Activated gamma-delta T cell (primary cell): ENCODE results near the gene PBX4.
"Not testable (repeated sequence)": the region's sequence is repeated elsewhere in the genome, so short reads cannot be mapped to it uniquely, and the experiment has no call there.

Experiments
- DNase-seq: peaks from one replicate; lab custom pipeline; 2025; lab: John Stamatoyannopoulos, UW

Gene PBX4

DNA sequence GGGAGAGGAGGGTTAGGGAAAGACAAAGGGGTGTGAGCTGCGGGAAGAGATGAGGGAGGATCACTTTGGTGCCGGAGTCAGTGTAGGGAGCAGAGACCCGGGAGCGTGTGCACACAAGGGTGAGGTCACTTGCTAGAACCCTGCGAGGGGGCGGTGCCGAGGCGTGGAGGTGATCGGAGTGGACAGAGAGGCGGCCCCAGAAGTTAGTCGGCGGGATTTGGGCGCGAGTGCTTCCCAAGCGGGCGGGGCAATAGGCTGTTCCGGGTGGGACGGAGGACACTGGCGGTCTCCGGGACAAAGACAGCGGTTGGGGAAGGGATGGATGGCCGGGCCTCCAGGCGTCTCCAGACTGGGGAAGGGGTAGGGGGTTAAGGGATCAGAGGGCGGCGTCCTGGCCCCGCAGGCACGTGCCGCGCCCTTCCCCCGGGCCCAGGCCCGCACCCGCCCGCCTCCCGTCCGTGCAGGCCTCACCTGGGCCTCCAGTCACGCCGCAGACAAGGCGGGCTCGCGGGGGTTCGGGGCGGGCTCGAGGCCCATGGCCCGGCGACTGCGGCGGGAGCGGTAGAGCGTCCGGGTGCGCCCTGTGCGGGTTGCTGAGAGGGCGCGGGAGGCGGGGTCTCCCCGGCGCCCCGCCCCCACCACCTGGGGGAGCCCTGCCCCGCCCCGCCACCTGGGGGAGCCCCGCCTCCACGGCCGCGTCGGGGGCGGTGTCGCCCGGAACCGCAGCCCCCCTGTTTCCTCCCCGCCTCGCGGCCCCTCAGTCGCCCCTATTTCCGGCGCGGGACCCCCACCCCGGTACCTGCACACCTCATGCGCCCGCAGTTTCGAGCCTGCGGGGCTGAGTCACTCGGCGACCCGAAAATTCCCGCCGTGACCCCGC, 9.4 kb upstream of the PBX4 start, which contains the start of gene LPAR2:
Gene LPAR2 (minus strand): TSS at position 600 of the 880 bp plus-strand sequence. CDS start 945 bp downstream, outside the sequence.
- DNase-seq = peak; percentile 79

DNA sequence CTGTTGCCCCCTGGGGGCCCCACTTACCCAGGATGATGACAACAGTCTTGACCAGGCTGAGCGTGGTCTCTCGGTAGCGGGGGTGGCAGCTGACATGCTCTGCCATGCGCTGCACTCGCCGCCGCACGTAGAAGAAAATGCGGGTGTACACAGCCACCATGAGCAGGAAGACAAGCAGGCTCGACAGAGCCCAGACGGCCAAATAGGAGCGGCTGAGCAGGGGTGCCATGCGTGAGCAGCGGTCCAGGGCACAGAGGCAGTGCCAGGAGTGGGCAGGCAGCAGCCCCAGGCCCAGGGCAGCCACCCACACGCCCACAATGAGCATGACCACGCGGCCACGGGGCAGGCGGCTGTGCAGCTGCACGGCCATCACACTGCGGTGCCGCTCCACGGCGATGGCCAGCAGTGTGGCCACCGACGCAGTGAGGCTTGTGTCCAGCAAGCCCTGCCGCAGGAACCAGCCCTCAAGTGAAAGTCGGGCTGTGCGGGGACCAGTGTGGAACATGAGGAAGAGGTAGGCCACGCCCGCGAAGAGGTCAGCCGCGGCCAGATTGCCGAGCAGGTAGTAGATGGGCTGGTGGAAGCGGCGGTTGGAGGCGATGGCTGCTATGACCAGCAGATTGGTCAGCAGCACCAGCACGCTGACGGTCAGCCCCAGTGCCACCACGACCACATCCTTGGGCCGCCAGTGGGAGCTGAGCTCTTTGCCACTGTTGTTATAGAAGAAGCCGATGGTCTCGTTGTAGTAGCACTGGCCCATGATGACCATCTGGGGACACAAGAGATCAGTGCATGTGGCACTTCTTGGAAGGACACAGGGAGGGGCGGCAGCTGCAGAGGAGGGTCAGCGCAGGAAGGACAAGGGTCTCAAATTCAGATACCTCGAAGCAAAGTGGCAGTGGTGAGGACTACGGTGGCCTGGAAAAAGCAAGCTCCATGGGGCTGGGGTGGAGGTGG, 8.3 kb upstream of the PBX4 start:
- no peak for DNase-seq

DNA sequence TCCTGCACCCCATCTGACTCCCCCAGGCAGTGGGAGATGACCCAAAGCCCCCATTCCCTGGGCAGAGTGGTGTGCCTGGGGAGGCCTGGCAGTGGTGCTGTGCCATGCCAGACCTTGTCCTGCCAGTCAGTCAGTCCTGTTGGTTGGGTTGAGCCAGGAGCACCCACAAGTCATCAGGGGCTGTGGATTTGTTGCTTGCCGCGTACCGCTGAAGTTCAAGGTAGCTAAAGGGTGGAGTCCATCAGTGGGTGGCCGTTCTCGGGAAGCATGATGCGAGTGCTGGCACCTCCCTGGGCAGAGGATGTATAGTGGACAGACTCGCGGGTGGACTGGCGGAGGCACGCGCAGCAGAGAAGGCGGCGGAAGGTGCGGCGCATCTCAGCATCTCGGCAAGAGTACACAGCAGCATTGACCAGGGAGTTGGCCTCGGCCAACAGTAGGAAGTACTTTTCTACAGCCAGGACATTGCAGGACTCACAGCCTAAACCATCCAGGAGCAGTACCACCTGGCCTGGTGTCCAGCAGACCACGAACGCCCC, 5.6 kb upstream of the PBX4 start:
- no peak for DNase-seq

DNA sequence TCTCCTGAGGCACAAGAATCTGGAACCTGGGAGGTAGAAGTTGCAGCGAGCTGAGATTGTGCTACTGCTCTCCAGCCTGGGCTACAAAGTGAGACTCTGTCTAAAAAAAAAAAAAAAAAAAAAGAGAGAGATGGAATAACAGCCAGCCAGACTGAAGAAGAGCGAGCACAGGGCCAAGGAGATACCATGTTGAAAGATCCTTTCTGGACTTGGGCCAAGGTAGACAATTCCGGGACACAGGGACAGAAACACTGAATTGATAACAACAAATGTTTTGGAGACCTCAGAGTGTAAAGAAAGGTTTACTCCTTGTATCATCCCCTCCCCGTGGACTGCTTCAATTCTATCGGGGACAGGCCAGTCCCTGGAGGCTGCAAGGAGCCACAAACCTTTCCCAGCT, 4.9 kb upstream of the PBX4 start:
- DNase-seq = no peak

DNA sequence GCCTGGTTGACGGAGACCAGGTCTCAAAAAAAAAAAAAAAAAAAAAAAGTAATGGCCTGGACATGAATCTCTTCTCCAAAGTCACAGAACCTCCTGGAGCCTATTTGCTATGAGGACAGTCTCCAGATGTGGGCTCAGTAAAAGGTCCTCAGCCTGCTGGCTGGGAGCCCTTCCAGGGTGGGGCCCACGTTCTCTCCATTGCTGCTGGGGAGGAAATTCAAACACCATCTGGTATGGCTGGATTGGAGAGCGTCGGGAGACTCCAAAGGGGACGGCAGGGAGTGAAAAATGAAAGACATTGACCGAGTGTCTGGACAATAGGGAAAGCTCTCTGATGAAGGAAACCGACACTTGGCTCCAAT, 1.3 kb upstream of the PBX4 start:
- no peak for DNase-seq

DNA sequence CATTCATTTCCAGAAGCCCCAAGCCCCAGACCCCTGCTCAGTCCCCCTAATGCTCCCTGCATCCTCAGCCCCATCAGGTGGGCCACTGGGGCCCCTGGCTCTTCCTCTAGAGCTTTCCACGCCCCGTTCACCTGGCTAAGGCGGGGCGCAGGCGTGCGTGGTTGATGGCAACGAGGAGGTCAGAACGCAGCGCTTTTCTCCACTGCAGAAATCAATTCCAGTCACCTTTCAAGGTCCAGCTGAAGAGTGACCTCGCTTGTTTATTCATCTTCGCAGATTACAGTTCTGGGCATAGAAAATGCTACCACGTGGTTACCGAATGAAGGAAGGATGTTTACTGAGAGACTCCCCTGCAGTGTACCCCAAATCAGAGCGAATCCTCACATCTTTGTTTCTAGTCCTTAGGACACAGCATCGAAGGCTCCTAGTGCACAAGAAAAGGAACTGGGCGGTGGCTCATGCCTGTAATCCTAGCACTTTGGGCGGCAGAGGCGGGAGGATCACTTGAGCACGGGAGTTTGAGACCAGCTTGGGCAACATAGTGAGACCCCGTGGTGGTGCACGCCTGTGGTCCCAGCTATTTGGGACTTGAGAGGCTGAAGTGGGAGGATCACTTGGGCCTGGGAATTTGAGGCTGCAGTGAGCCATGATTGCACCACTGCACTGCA, 828 bp upstream of the PBX4 start:
- no peak for DNase-seq

DNA sequence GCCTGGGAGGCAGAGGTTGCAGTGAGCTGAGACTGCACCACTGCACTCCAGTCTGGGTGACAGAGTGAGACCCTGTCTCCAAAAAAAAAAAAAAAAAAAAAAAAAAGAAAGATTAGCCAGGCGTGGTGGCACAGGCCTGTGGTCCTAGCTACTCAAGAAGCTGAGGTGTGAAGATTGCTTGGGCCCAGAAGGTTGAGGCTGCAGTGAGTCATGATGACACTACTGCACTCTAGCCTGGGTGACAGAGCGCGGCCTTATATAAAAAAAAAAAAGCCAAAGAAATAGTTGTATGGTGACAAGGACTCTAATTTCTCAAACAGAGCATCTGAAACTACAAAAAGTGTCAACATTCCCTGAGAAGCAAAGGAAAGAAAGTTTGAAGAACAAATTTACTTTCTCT, 3.4 kb downstream of the PBX4 start:
- DNase-seq = no peak

DNA sequence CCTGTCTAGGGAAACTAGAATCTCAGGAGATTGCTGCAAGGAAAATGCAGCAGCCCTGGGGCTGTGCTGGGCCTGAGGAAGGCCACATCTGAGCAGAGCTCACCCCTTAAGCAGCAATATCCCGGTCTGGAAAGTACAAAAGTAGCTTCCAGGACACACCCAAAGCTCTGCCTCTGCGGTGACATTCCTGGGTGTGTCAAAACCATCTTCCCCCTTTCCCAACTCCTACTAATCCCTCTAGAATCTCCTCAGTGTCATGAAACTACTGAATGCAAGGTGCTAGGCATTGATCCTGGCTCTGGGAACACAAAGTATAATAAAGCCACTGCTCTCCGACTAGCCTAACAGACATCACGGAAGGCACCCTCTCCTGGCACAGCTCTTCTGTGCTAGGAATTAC, 5.0 kb downstream of the PBX4 start:
- DNase-seq = no peak

DNA sequence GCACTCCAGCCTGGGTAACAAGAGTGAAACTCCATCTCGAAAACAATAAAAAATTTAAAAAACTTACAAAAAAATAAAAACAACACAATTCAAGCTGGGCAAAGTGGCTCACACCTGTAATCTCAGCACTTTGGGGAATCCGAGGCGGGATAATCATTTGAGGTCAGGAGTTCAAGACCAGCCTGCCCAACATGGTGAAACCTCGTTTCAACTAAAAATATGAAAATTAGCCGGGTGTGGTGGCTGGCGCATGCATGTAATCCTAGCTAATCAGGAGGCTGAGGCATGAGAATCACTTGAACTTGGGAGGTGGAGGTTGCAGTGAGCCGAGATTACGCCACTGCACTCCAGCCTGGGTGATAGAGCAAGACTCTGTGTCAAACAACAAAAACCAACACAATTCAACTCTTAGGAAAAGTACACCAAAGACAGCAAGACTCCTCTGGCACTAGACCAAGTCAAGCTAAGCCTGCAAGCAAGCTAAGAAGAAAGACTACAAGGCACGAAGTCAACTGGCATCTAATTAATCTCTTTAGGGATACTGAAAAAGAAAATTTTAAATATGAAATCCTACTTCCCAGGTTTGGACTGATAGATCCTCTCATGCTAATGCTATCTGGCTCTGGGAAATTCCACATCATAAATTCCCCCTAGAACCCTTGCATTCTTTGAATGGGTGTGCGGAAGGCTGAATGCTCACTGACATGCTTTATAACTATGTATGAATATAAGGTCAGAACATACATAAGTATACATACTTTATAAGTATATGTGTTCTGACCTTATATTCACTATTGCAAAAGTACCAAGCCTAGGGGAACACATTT, 7.9 kb downstream of the PBX4 start:
- DNase-seq = no peak

DNA sequence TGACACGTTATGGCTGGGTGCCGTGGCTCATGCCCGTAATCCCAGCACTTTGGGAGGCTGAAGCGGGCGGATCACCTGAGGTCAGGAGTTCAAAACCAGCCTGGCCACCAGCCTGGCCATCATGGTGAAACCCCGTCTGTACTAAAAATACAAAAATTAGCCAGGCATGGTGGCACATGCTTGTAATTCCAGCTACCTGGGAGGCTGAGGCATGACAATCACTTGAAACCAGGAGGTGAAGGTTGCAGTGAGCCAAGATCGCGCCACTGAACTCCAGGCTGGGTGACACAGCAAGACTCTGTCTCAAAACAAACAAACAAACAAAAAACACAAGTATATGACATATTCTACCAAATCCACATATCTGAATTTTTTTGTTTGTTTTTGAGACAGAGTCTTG, 11.8 kb downstream of the PBX4 start:
- not testable (repeated sequence) for DNase-seq

DNA sequence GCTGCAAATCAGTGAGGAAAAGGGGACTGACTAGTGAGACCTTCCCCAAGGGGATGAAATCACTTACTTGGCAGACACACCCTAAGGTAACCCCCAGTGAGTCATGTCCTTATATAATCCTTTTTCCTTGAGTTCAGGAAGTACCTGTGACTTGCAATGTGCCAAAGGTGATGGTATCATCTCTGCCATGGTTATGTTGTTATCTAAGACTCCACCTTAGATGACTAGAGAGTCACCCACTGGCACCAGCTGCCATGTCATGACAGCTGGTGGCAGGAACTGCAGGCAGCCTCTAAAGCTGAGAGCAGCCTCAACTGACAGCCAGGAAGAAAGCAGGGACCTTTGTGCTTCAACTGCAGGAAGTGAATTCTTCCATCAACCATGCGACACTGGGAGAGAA, 12.5 kb downstream of the PBX4 start:
- DNase-seq = no peak

DNA sequence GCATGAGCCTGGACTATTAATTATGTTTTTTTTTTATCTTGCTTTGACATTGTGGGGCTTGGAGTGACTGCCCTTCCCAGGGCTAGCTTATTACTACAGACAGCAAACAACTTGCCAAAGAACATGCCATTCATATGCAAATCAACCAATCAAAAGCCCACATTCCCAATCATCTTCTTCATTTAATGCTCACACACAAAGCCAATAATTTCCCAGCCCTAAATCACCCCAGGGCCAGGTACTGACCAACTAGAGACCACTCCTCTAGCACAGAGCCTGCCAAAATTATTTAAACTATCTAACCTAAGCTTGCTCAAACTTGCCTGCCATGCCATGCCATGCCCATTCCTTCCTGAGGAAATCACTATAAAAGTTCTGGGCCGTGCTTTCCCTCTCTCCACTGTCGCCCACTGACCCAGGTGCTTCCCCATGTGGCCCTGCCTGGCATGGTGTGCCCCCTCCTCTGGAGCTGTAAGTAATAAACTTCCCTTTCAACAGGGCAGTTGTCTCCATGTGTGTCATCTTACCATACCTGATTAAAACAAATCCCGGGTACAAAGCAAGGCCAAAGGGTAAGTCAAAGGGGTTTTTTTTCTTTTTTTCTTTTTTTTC, 15.7 kb downstream of the PBX4 start:
- no peak for DNase-seq

DNA sequence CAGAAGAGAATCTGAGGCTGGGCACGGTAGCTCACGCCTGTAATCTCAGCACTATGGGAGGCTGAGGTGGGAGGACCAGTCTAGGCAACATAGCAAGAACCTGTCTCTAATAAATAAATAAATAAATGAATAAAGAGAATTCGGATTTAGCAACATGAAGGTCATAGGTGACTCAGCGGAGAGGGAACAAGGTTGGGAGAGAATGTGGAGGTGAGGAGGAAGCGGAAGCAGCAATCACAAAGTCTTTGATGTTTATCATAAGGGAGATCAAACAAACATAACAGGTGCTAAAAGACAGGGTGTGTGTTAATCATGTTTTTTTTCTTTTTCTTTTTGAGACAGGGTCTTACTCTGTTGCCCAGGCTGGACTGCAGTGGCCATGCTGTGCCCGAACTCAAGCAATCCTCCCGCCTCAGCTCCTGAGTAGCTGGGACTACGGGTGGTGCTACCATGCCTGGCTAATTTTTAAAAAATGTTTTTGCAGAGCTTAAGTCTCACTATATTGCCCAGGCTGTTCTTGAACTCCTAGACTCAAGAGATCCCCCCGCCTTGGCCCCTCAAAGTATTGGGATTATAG, 16.3 kb downstream of the PBX4 start:
- no peak for DNase-seq

DNA sequence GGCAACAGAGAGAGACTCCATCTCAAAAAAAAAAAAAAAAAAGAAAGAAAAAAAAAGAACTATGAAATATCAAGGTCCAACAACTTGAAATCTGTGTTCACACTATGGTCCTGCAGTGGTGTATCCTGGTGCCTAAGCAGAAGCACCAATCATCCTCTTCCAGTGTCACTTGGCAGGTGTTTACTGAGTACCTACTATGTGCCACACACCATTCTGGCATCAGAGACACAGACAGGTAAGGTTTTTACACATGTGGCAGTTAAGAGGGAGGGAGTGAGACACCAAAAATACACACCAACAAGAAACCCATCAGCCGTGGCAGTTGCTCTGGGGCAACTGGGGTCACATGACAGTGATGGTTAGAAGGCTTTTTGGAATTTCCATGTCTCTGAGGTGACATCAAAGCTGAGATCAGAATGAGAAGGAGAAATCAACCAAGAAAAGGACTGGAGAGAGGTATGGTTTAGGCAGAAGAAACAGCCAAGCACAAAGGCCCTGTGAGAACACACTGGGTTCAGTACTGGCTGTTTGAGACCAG, 17.6 kb downstream of the PBX4 start:
- DNase-seq = no peak

DNA sequence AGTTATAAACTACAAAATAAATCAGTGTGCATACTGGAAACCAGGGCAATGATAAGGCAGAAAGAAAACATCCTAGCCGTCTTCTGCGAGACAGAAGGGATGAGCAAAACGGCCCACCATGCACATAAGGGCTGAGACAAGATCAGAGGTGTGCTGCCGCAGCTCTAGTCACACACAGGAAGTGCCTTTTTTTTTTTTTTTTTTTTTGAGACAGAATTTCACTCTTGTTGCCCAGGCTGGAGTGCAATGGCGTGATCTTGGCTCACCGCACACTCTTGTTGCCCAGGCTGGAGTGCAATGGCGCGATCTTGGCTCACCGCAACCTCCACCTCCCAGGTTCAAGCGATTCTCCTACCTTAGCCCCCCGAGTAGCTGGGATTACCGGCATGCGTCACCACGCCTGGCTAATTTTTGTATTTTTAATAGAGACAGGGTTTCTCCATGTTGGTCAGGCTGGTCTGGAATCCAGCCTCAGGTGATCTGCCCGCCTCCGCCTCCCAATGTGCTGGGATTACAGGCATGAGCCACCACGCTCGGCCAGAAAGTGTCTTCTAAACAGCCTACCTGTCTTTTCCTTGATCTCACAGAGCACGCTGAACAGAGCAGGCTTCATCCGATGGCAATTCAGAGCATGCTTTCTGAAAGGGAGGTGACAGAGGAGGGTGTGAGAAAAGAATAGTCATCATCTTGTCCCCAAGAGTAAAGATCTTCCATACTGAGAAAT, 19.6 kb downstream of the PBX4 start:
- peak; percentile 30 for DNase-seq

DNA sequence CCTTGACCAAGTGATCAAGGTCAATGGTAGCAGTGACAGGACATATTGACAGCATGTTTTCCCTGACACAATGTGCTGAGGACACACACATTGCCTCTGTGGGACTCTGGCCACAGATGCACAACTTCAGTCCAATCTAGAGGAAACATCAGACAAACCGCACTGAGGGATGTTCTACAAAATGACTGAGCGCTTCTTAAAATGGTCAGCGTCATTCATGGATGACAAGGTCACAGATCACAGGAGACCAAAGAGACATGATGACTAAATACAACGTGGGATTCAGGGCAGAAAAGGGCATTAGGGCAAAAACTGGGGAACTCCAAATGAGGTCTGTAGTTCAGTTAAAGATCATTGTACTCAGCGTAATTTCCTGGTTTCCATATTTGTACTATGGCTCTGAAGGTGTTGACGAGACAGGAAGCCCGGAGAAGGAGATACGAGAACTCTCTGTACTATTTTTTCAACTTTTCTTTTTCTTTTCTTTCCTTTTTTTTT, 20.6 kb downstream of the PBX4 start:
- no peak for DNase-seq

DNA sequence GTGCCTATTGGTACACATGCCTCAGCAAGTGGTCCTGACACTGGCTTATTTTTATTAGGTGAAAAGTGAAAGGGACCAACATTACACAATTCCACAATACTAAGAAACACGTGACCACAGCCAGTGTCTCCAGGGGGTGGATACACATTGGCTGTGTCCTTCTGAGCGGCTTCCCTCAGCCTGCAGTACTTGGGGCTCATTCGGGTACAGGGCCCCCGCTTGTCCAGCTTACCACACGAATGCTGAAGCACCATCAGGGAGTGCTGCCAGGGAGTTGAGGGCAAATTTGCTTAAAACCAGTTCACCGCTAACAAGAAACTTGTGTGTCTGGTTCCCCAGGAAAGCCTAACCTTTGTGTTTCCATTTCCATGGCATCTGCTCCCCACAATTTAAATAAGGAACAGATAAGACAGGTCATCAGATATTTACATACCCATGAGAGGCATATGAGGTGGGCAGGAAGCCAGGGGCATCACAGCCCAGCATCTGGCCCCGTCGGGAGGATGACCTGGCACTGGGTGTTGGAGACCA, 23.3 kb downstream of the PBX4 start:
- DNase-seq = no peak

DNA sequence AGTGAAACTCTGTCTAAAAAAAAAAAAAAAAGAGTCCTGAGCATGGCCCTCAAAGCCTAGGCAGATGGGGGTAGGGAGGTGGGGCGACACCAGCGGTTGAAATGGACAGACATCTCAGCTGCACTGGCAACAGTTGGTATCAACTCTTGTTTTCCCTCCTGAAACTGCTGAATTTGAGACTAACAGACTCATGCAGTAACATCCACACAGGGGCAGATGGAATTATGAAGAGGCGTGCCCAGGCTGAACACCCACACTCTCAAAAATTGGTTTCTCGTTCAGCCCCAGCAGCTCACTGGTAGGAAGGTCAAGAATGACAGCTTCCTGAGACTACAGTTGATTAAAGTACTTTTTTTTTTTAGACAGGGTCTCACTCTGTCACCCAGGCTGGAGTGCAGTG, 24.1 kb downstream of the PBX4 start:
- no peak for DNase-seq

DNA sequence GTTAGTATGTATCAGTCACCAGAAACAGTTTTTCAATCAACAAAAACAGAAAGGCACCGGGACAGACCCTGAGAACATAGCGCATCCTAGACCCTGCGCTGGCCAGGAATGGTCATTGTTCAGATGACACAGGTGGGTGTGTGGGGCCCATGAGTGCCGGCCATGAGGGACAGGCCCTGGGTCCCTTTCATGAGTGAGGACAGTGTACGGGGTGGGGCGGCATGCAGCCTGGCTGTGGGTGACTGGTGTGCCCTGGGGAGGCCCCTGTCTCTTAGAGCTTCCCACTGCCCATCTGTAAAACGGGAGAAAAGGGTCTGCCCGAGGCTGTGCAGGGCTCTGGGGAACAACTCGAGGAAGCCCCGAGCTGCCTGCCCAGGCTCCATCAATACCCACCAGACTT, 25.8 kb downstream of the PBX4 start:
- DNase-seq = no peak
